Measurements from ENCODE around the gene PCDHGB4.
A peak's percentile ranks its signal among the peaks of the same experiment; 100 is the strongest.
"Not testable (repeated sequence)": the region's sequence is repeated elsewhere in the genome, so short reads cannot be mapped to it uniquely, and the experiment has no call there.

PCDHGB4 gene

GRCh38 chr5:141366016-141366896 lies 21.2 kb upstream of the PCDHGB4 start:
- no peak for DNase-seq (ENCODE audit: low read depth in 3 of 3)

DNA sequence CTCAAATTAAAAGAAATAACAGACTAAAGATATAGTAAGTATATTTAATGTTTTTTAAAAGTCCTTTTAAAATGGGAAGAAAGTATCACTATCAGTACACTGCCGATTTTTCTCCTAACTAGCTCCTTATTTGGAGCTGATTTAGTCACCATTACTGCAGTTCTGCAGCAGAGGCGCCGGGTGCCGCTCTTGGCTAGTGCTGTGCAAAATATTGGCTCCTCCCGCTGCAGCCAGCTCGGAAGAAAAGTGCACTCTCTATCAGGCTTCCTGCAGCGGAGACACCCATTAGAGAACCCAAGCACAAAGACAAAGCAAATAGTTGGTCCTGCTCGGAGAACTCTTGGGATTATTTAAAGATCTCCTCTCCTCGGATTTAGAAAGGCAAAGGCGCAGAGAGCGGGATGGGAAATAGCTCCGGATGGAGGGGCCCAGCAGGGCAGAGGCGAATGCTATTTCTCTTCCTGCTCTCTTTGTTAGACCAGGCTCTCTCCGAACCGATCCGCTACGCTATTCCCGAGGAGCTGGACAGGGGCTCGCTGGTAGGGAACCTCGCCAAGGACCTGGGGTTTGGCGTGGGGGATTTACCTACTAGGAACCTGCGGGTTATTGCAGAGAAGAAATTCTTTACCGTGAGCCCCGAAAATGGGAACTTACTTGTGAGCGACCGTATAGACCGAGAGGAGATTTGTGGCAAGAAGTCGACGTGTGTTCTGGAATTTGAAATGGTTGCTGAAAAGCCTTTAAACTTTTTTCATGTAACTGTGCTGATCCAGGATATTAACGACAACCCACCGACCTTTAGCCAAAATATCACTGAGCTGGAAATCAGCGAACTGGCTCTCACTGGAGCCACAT lies 17.3 kb upstream of the PCDHGB4 start, which contains the start of gene PCDHGB3:
Gene PCDHGB3 (plus strand): TSS at position 249 of the 855 bp plus-strand sequence. CDS start 153 bp downstream, at position 402.
- DNase-seq (ENCODE audit: low read depth in 3 of 3) = no peak

DNA sequence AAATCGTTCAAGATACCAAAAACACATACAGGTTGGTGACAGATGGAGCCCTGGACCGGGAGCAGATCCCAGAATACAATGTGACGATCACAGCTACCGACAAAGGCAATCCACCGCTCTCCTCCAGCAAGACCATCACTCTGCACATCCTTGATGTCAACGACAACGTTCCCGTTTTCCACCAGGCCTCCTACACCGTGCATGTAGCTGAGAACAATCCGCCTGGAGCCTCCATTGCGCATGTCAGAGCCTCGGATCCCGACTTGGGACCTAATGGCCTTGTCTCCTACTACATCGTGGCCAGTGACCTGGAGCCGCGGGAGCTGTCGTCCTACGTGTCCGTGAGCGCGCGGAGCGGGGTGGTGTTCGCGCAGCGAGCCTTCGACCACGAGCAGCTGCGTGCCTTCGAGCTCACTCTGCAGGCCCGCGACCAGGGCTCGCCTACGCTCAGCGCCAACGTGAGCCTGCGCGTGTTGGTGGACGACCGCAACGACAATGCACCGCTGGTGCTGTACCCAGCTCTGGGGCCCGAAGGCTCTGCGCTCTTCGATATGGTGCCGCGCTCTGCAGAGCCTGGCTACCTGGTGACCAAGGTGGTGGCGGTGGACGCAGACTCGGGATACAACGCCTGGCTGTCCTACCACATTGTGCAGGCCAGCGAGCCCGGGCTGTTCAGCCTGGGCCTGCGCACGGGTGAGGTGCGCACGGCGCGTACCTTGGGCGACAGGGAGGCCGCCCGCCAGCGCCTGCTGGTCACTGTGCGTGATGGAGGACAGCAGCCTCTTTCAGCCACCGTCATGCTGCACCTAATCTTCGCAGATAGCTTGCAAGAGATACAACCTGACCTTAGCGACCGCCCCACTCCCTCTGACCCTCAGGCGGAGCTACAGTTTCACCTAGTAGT lies 15.7 kb upstream of the PCDHGB4 start:
- DNase-seq (ENCODE audit: low read depth in 3 of 3) = no peak

DNA sequence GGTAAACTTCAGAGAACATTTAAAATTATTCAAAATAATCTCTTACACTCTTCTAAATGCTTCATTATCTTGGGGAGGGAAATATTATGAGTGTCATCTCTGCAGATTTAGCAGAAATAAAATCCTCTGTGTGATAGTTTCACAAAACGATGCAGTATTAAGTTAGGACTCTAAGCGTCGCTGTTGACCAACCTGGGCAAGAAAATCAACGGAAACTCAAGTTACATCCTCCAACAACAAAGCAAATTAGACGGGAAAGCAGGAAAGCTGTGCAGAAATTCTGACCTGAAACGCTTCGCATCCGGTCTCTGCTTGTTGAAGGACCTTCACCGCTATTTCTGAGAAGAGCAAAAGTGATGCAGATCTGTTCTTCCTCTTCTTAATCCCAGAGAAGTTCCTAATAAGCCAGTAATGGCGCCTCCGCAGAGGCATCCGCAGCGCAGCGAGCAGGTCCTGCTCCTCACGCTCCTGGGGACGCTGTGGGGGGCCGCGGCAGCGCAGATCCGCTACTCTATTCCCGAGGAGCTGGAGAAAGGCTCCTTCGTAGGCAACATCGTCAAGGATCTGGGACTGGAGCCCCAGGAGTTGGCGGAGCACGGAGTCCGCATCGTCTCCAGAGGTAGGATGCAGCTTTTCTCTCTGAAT lies 13.7 kb upstream of the PCDHGB4 start, which contains the start of gene PCDHGA6:
Gene PCDHGA6 (plus strand): TSS at position 219 of the 645 bp plus-strand sequence. CDS start 193 bp downstream, at position 412.
- DNase-seq (ENCODE audit: low read depth in 3 of 3) = no peak

- no peak for DNase-seq (ENCODE audit: low read depth in 3 of 3)
These were observed 12.9 kb upstream of the PCDHGB4 start for GRCh38 chr5:141374627-141375026.

DNA sequence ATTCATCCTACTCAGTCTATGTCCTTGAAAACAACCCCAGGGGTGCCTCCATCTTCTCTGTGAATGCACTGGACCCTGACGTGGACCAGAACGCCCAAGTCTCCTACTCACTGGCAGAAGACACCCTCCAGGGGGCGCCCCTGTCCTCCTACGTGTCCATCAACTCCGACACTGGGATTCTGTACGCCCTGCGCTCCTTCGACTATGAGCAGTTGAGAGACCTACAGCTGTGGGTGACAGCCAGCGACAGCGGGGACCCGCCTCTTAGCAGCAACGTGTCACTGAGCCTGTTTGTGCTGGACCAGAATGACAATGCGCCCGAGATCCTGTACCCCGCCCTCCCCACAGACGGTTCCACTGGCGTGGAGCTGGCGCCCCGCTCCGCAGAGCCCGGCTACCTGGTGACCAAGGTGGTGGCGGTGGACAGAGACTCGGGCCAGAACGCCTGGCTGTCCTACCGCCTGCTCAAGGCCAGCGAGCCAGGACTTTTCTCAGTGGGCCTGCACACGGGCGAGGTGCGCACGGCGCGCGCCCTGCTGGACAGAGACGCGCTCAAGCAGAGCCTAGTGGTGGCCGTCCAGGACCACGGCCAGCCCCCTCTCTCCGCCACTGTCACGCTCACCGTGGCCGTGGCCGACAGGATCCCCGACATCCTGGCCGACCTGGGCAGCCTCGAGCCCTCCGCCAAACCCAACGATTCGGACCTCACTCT lies 11.9 kb upstream of the PCDHGB4 start:
- not testable (repeated sequence) for DNase-seq (ENCODE audit: low read depth in 3 of 3)

DNA sequence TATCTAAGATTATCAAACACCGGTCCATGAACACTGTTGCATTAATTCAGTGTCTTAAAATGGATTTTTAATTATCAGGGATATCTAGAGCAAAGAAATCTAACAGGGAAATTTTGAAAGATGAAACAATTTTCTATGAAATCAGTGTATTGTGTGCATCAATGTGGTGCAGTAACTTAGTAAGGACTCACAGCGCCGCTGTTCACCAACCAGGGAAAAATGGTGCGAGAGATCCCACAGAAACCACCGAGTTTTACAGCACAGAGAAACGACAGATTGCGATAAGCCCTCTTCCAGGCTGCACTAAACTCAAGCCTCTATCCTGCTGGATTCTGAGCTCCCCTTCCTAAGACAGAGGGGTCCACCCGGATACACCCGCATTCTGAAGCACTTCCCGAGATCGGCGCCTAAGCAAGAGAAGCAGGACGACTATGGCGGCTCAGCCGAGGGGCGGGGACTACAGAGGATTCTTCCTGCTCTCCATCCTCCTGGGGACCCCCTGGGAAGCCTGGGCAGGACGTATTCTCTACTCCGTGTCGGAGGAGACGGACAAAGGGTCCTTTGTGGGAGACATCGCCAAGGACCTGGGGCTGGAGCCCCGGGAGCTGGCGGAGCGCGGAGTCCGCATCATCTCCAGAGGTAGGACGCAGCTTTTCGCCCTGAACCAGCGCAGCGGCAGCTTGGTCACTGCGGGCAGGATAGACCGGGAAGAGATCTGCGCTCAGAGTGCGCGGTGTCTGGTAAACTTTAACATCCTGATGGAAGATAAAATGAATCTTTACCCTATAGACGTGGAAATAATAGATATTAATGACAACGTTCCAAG lies 4.8 kb upstream of the PCDHGB4 start, which contains the start of gene PCDHGA7:
Gene PCDHGA7 (plus strand): TSS at position 274 of the 826 bp plus-strand sequence. CDS start 158 bp downstream, at position 432.
- no peak for DNase-seq (ENCODE audit: low read depth in 3 of 3)

- no peak for DNase-seq (ENCODE audit: low read depth in 3 of 3)
These were observed 4.2 kb upstream of the PCDHGB4 start for GRCh38 chr5:141383345-141383744.

- DNase-seq (ENCODE audit: low read depth in 3 of 3) = no peak
These were observed 2.8 kb upstream of the PCDHGB4 start for GRCh38 chr5:141384471-141385267.

GRCh38 chr5:141388661-141389060 lies 1.2 kb downstream of the PCDHGB4 start:
- no peak for DNase-seq (ENCODE audit: low read depth in 3 of 3)

- DNase-seq (ENCODE audit: low read depth in 3 of 3) = no peak
These were observed 1.9 kb downstream of the PCDHGB4 start for GRCh38 chr5:141389153-141390042.

DNA sequence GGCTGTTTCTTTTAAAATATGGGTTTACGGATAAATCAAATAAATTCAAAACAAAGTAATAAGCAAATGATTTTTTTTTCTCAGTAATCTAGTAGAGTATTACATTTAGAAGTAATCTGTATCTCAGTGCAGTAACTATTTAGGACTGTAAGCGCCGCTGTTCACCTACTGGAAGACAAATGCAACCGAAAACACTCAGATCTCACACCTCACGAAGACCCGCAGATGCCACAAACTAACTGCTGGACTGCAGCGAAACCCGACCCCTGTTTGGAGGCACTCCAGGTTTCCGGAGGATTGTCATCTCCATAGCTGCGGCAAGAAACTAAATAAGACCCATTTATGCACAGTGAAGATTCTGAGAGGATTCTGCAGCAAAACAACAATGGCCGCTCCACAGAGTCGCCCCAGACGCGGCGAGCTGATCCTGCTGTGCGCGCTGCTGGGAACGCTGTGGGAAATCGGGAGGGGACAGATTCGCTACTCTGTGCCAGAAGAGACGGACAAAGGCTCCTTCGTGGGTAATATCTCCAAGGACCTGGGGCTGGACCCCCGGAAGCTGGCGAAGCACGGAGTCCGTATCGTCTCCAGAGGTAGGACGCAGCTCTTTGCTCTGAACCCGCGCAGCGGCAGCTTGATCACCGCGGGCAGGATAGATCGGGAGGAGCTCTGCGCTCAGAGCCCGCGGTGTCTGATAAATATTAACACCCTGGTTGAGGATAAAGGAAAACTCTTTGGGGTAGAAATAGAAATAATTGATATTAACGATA lies 5.1 kb downstream of the PCDHGB4 start, which contains the start of gene PCDHGA8:
Gene PCDHGA8 (plus strand): TSS at position 205 of the 770 bp plus-strand sequence. CDS start 181 bp downstream, at position 386.
- DNase-seq (ENCODE audit: low read depth in 3 of 3) = no peak

DNA sequence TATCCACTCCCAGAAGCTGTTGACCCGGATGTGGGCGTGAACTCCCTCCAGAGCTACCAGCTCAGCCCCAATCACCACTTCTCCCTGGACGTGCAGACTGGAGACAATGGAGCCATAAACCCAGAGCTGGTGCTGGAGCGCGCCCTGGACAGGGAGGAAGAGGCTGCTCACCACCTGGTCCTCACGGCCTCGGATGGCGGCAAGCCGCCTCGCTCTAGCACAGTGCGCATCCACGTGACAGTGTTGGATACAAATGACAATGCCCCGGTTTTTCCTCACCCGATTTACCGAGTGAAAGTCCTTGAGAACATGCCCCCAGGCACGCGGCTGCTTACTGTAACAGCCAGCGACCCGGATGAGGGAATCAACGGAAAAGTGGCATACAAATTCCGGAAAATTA lies 5.8 kb downstream of the PCDHGB4 start:
- DNase-seq (ENCODE audit: low read depth in 3 of 3) = no peak

DNA sequence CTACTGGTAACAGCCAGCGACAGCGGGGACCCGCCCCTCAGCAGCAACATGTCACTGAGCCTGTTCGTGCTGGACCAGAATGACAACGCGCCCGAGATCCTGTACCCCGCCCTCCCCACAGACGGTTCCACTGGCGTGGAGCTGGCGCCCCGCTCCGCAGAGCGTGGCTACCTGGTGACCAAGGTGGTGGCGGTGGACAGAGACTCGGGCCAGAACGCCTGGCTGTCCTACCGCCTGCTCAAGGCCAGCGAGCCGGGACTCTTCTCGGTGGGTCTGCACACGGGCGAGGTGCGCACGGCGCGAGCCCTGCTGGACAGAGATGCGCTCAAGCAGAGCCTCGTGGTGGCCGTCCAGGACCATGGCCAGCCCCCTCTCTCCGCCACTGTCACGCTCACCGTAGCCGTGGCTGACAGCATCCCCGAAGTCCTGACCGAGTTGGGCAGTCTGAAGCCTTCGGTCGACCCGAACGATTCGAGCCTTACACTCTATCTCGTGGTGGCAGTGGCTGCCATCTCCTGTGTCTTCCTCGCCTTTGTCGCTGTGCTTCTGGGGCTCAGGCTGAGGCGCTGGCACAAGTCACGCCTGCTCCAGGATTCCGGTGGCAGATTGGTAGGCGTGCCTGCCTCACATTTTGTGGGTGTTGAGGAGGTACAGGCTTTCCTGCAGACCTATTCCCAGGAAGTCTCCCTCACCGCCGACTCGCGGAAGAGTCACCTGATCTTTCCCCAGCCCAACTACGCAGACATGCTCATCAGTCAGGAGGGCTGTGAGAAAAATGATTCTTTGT lies 7.1 kb downstream of the PCDHGB4 start:
- not testable (repeated sequence) for DNase-seq (ENCODE audit: low read depth in 3 of 3)

GRCh38 chr5:141397756-141398551 lies 10.5 kb downstream of the PCDHGB4 start, which contains the start of gene PCDHGB5:
PCDHGB5 (plus strand) TSS chr5:141397947; CDS start chr5:141398128, 181 bp downstream.
- peak in 1 of 3 donors; percentile 24 for DNase-seq (ENCODE audit: low read depth in 3 of 3)

Measured in stimulated activated CD4-positive, alpha-beta T cell treated with anti-CD3 and anti-CD28 coated beads, TNF-alpha, amount 100 ng/mL, for 48 hours (primary cell).